GM12865 (cell line): ENCODE results near the gene DENND5A.

Experiments
- DNase-seq: peaks from one replicate; pipeline ENCODE4 v3.0.0; 2010; ENCODE audit warnings: low read depth
- H3K4me3 ChIP-seq: 2 replicates; pipeline ENCODE4 v1.5.1; 2011; ENCODE audit warnings: mild to moderate bottlenecking, low read depth, low read length, control low read depth
- CTCF ChIP-seq: IDR thresholded peaks from 2 replicates; pipeline ENCODE4 v1.5.1; 2011; ENCODE audit warnings: low read length, control low read depth, low read depth, inconsistent platforms; ENCODE audit not compliant: insufficient read depth; ENCODE audit errors: missing control alignments

DENND5A gene

GRCh38 chr11:9187616-9188015 lies 77.5 kb downstream of the DENND5A start:
- DNase-seq, result no peak
- H3K4me3 ChIP-seq, result no peak overlapping the region
- TF ChIP-seq CTCF, result no peak

GRCh38 chr11:9184516-9184915 lies 80.6 kb downstream of the DENND5A start:
- no peak for TF ChIP-seq CTCF
- DNase-seq, result no peak
- H3K4me3 ChIP-seq, result no peak overlapping the region

- no peak for DNase-seq
- H3K4me3 ChIP-seq, result no peak overlapping the region
- no peak for TF ChIP-seq CTCF
Measured at GRCh38 chr11:9182180-9182871, 82.8 kb downstream of the DENND5A start.

- H3K4me3 ChIP-seq, result no peak overlapping the region
- no peak for DNase-seq
- TF ChIP-seq CTCF, result no peak
Measured at GRCh38 chr11:9180784-9181183, 84.4 kb downstream of the DENND5A start.

- H3K4me3 ChIP-seq, result no peak overlapping the region
- DNase-seq, result no peak
- TF ChIP-seq CTCF, result no peak
Measured at GRCh38 chr11:9179141-9179540, 86.0 kb downstream of the DENND5A start.

- no peak for TF ChIP-seq CTCF
- DNase-seq, result no peak
Measured at GRCh38 chr11:9178716-9179115, 86.4 kb downstream of the DENND5A start.

More at GRCh38 chr11:9178716-9179115, 86.4 kb downstream of the DENND5A start:
- no peak overlapping the region for H3K4me3 ChIP-seq
